Liver (tissue), 9 donors: ENCODE data around the gene SFXN3. TPM values are rescaled to one million over a fixed set of nuclear protein-coding genes. Genes with fewer than 3 reads are reported as not detected.

Experiments used
- DNase-seq: peaks from one replicate; pipeline ENCODE4 v3.0.0-alpha.2; 2017; ENCODE audit warnings: low spot score
- H3K27ac ChIP-seq, 2 donors: one replicate each; pipeline ENCODE4 v1.7.0; 2013; ENCODE audit warnings: inconsistent platforms in 2 of 2, low read length in 2 of 2, control low read depth in 1 of 2, low read depth in 1 of 2, mild to moderate bottlenecking in 1 of 2
- H3K27me3 ChIP-seq, 4 donors: one replicate each; pipeline versions ENCODE4 v1.6.1 to v1.7.0; 2013; ENCODE audit warnings: low read length in 3 of 4, inconsistent platforms in 1 of 4, mild to moderate bottlenecking in 1 of 4, moderate library complexity in 1 of 4; ENCODE audit not compliant: control insufficient read depth in 4 of 4, insufficient read depth in 4 of 4
- H3K36me3 ChIP-seq, 4 donors: one replicate each; pipeline versions ENCODE4 v1.6.1 to v1.7.0; 2013; ENCODE audit warnings: low read length in 3 of 4, mild to moderate bottlenecking in 3 of 4, low read depth in 1 of 4, moderate library complexity in 1 of 4; ENCODE audit not compliant: control insufficient read depth in 4 of 4, insufficient read depth in 3 of 4
- H3K4me1 ChIP-seq, 4 donors: one replicate each; pipeline versions ENCODE4 v1.6.1 to v1.7.0; 2013; ENCODE audit warnings: low read length in 3 of 4, mild to moderate bottlenecking in 3 of 4, moderate library complexity in 1 of 4; ENCODE audit not compliant: control insufficient read depth in 4 of 4, insufficient read depth in 4 of 4
- H3K4me3 ChIP-seq, 3 donors: one replicate each; pipeline versions ENCODE4 v1.6.1 to v1.7.0; 2013; ENCODE audit warnings: low read length in 3 of 3, control low read depth in 1 of 3, low read depth in 1 of 3, mild to moderate bottlenecking in 1 of 3
- H3K9ac ChIP-seq, 2 donors: one replicate each; pipeline ENCODE4 v1.7.0; 2013; ENCODE audit warnings: low read length in 2 of 2, mild to moderate bottlenecking in 2 of 2, moderate library complexity in 2 of 2, control low read depth in 1 of 2, low read depth in 1 of 2
- H3K9me3 ChIP-seq, 4 donors: one replicate each; pipeline versions ENCODE4 v1.6.1 to v1.7.0; 2013; ENCODE audit warnings: low read length in 3 of 4; ENCODE audit not compliant: control insufficient read depth in 4 of 4
- CTCF ChIP-seq: fragments of 150-350 bp; IDR thresholded peaks from 2 replicates; pipeline ENCODE4 v1.5.1; 2017; ENCODE audit warnings: improper control_type of control experiment, low read depth, low read length; ENCODE audit not compliant: missing input control
- EGR1 ChIP-seq, 2 donors: IDR thresholded peaks; 2 replicates each; pipeline ENCODE4 v1.6.1; 2016 to 2018; ENCODE audit warnings: antibody characterized with exemption in 2 of 2, low read depth in 2 of 2
- FOXA1 ChIP-seq: IDR thresholded peaks from 2 replicates; pipeline ENCODE4 v1.6.1; 2016; ENCODE audit warnings: antibody characterized with exemption
- FOXA2 ChIP-seq: IDR thresholded peaks from 2 replicates; pipeline ENCODE4 v1.6.1; 2016; ENCODE audit warnings: antibody characterized with exemption
- GABPA ChIP-seq, 2 donors: IDR thresholded peaks in 1 of 2; conservative IDR thresholded peaks in 1 of 2; 2 replicates each; pipeline ENCODE4 v1.6.1; 2016; ENCODE audit warnings: antibody characterized with exemption in 2 of 2, mild to moderate bottlenecking in 1 of 2, moderate library complexity in 1 of 2
- HNF4A ChIP-seq, 2 donors: conservative IDR thresholded peaks; 2 replicates each; pipeline ENCODE4 v1.6.1; 2016; ENCODE audit warnings: antibody characterized with exemption in 2 of 2, mild to moderate bottlenecking in 2 of 2
- HNF4G ChIP-seq: IDR thresholded peaks from 2 replicates; pipeline ENCODE4 v1.6.1; 2016; ENCODE audit warnings: antibody characterized with exemption
- JUND ChIP-seq, 2 donors: IDR thresholded peaks; 2 replicates each; pipeline ENCODE4 v1.6.1; 2016; ENCODE audit warnings: antibody characterized with exemption in 2 of 2
- MAX ChIP-seq: IDR thresholded peaks from 2 replicates; pipeline ENCODE4 v1.6.1; 2016; ENCODE audit warnings: antibody characterized with exemption
- NR2F2 ChIP-seq: IDR thresholded peaks from 2 replicates; pipeline ENCODE4 v1.6.1; 2016; ENCODE audit warnings: antibody characterized with exemption
- RAD21 ChIP-seq, 2 donors: IDR thresholded peaks; 2 replicates each; pipeline ENCODE4 v1.6.1; 2016; ENCODE audit warnings: antibody characterized with exemption in 2 of 2, mild to moderate bottlenecking in 2 of 2
- REST ChIP-seq: IDR thresholded peaks from 2 replicates; pipeline ENCODE4 v1.6.1; 2016; ENCODE audit warnings: antibody characterized with exemption, mild to moderate bottlenecking
- RXRA ChIP-seq, 2 donors: IDR thresholded peaks; 2 replicates each; pipeline ENCODE4 v1.6.1; 2017 to 2018; ENCODE audit warnings: antibody characterized with exemption in 2 of 2, mild to moderate bottlenecking in 1 of 2
- SP1 ChIP-seq: IDR thresholded peaks from 2 replicates; pipeline ENCODE4 v1.6.1; 2018; ENCODE audit warnings: antibody characterized with exemption, mild to moderate bottlenecking
- TAF1 ChIP-seq: conservative IDR thresholded peaks from 2 replicates; pipeline ENCODE4 v1.6.1; 2016; ENCODE audit warnings: antibody characterized with exemption, mild to moderate bottlenecking
- YY1 ChIP-seq: IDR thresholded peaks from 2 replicates; pipeline ENCODE4 v1.6.1; 2016; ENCODE audit warnings: antibody characterized with exemption, mild to moderate bottlenecking
- ZBTB33 ChIP-seq: IDR thresholded peaks from 2 replicates; pipeline ENCODE4 v1.6.1; 2016; ENCODE audit warnings: antibody characterized with exemption
- WGBS: extraction: QIAGEN DNeasy Blood & Tissue Kit; methylation state at CpG from one replicate; pipeline ENCODE4 v1.1.7; 2013; 5-methylcytosine and 5-hydroxymethylcytosine counted together
- polyA plus RNA-seq, 2 donors: library from polyadenylated mRNA; stranded (reverse) in 1 of 2; unstranded in 1 of 2; fragments of 200-250 nt in 1 of 2; fragments of >200 nt in 1 of 2; fragmentation: Nextera tagmentation in 1 of 2; extraction: Ambion mirVana in 1 of 2; gene quantifications; one replicate each; pipeline versions ENCODE4 v1.2.1 to v1.2.3, GENCODE V29; 2013 to 2015
- total RNA-seq, 2 donors: library from RNA; depleted of rRNA; stranded (reverse); fragments of >200 nt; gene quantifications; one replicate each; pipeline ENCODE4 v1.2.3, GENCODE V29; 2014
- TF ChIP-seq, protein P1 (sequence below): IDR thresholded peaks from 2 replicates; pipeline ENCODE4 v1.6.1; 2016; ENCODE audit warnings: antibody characterized with exemption
- donor health status: healthy.
- donor health status: healthy.
- donor health status: healthy.
- donor health status: healthy.
- donor health status: healthy.

Gene SFXN3
- total and polyA plus RNA-seq, 4 donors, result 1.7 to 11.1 (median 6.3) TPM

DNA sequence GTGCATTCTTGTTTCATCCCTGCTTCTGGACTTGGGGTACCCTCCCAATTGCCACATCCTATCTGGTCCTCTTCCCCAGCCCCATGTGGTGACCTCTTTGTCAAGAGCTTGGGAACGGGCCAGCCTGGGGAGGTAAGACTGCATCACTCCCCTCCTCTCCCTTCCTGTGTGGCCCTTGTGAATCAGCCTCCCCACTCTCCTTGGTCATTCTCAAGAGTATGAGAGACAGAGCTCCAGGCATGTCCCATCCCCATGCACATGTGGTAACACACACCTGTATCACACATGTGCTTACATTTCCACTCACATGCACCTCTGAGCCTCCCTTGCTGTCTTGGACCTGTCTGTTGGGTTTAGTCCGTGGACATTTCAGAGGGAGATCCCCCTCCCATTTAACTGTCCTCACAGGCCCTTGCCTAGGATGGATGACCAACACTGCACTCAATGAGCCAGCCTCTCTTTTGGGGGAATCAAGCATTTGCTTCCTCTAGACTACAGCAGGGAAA is 46.3 kb upstream of the SFXN3 start:
- Histone ChIP-seq H3K36me3 (peaks cover 0 to 30% (median 18%) of the 10 kb centered on the region in 4 donors), H3K27me3 (no peaks in the 10 kb centered on the region), H3K4me3 (no peak overlapping the region), H3K9me3 (no peaks in the 10 kb centered on the region), H3K27ac (no peak overlapping the region), H3K4me1 (peaks cover 4 to 33% (median 28%) of the 10 kb centered on the region in 4 donors), H3K9ac (no peak overlapping the region)
- no peak for DNase-seq
- TF ChIP-seq HNF4G (no peak), HNF4A (conservative IDR thresholded peaks at IDR 0.05) (no peak), EGR1 (IDR thresholded peaks at IDR 0.05; ENCODE audit: low read depth in 2 of 2) (no peak), TAF1 (no peak), RAD21 (IDR thresholded peaks at IDR 0.05) (no peak), FOXA1 (no peak), YY1 (no peak), RXRA (IDR thresholded peaks at IDR 0.05) (no peak), REST (no peak), SP1 (no peak), MAX (no peak), JUND (IDR thresholded peaks at IDR 0.05) (no peak), FOXA2 (no peak), GABPA (IDR thresholded peaks at IDR 0.05 in 1 of 2, conservative IDR thresholded peaks at IDR 0.05 in 1 of 2) (no peak), ZBTB33 (no peak), NR2F2 (no peak), CTCF (no peak)
- TF ChIP-seq, protein P1, sequence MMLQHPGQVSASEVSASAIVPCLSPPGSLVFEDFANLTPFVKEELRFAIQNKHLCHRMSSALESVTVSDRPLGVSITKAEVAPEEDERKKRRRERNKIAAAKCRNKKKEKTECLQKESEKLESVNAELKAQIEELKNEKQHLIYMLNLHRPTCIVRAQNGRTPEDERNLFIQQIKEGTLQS, result no peak
- WGBS, result 90% methylated on average over 2 of the region's 2 CpGs
